C4-2B (cell line): Measurements from ENCODE around the gene SRSF2.

Source experiments
- H3K27ac ChIP-seq: fragments of 450-650 bp; 2 replicates; pipeline ENCODE4 v1.5.1; 2017
- CTCF ChIP-seq: fragments of 450-650 bp; conservative IDR thresholded peaks from 2 replicates; pipeline ENCODE4 v1.5.1; 2017; ENCODE audit warnings: mild to moderate bottlenecking
- ZFX ChIP-seq: fragments of 450-650 bp; IDR thresholded peaks from 2 replicates; pipeline ENCODE4 v1.6.1; 2017

The SRSF2 gene

GRCh38 chr17:76721463-76721862 is 15.7 kb downstream of the SRSF2 start:
- H3K27ac ChIP-seq = no peak overlapping the region
- no peak for TF ChIP-seq CTCF
- TF ChIP-seq ZFX = no peak

DNA sequence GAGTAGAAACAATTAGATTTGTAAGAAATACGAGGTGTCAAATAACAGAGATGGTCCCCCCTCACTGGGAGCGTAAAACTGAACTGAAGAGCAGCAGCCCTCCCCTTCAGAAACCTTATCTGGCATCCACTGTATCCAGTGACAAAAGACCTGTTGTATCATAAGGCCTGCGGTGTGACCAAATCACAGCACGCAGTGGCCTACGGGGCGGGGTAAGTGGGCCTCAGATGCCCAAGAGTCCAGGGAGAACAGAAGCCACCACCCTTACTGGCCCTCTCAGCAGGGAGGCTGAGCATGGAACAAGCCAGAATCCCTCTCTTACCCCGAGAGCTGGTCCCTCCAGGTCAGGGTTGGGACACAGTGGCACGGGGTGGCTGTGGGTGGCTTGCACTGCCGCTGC is 16.2 kb downstream of the SRSF2 start:
- no peak overlapping the region for H3K27ac ChIP-seq
- no peak for TF ChIP-seq CTCF
- no peak for TF ChIP-seq ZFX

GRCh38 chr17:76720211-76720610 is 16.9 kb downstream of the SRSF2 start:
- H3K27ac ChIP-seq = no peak overlapping the region
- TF ChIP-seq CTCF = no peak
- no peak for TF ChIP-seq ZFX

GRCh38 chr17:76718516-76718915 is 18.6 kb downstream of the SRSF2 start:
- no peak for TF ChIP-seq CTCF
- TF ChIP-seq ZFX = no peak
- no peak overlapping the region for H3K27ac ChIP-seq

GRCh38 chr17:76716839-76717215 is 20.3 kb downstream of the SRSF2 start:
- TF ChIP-seq CTCF = no peak
- no peak for TF ChIP-seq ZFX
- H3K27ac ChIP-seq = no peak overlapping the region

DNA sequence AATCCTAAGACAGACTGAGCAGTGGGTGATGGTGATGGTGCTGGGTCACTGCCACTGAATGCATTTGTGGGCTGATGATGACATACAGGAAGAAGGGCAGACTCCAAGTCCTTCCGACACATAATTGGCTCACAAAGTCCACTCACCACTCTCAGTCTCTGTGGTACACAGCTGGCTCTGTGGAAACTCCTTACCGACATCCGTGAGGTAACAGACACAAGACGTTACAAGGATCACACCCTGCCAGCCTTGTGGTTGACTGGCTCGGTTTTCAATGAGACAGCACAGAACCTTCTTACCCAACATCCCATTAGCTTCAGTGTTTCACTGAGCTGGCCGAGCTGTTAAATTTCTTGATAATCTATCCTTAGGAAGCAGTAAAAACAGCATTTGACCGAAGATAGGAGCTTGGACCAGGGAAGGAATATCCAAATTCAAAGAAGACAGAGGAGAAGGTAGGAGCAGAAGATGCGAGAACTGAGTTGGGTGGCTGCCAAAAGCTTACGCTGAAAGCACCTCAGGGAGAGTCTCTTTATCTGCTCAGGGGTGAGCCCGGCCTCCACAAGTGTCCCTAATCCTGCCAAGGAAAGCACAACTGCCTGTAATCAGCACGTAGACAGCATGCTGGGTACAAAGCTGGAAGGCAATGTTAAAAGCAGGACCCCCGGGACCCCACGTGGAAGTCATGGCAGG is 20.8 kb downstream of the SRSF2 start:
- H3K27ac ChIP-seq = no peak overlapping the region
- no peak for TF ChIP-seq CTCF
- TF ChIP-seq ZFX = no peak

DNA sequence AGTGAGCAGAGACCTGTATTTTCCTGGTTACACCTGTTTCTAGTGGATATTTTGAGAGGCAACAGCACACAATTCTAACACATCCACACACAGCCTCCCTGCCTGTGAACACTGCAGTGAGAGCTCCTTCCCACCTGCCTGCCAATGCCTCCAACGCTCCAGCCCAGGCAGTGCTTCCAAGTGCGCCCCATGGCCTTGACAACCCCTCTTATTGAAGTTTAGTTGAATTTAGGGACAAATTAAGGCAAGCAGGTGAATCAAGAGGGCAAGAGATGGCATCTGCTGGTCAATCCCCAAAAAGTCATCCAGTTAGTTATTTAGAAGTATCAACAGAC is 21.7 kb downstream of the SRSF2 start:
- H3K27ac ChIP-seq = no peak overlapping the region
- TF ChIP-seq ZFX (no peak), CTCF (no peak)
